ENCODE results near the gene DPP4. TPM values are rescaled to one million over a fixed set of nuclear protein-coding genes. Genes with fewer than 3 reads are reported as not detected.

The DPP4 gene
- total and polyA plus RNA-seq, 11 donors = 3.4 to 16.1 (median 7.4) TPM

DNA sequence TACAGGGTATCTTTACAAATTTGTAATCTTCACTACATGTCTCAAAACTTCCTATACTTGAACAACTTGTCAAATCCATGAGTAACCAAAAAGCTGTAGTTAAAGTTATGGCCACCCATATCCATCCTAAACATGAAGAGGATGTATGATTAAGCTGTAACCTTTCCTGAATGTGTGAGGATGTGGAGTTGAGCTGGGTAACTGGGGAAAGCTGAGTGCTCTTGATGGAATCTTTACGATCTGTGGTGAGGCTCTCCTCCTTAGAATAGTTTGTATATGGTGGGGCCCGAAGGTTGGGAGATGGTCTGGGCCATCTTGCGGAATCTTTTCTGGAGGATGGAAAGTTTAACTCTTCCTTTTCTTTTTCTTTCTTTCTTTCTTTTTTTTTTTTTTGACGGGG lies 29.4 kb downstream of the DPP4 start:
- 78 to 95% (median 88%) methylated on average over 4 of the region's 4 CpGs for WGBS, 4 donors
- Histone ChIP-seq H3K4me3 (no peak overlapping the region), H3K27me3 (no peaks in the 10 kb centered on the region), H3K36me3 (peaks cover 0 to 32% (median 5%) of the 10 kb centered on the region in 9 donors), H3K27ac (no peak overlapping the region), H3K4me1 (no peaks in the 10 kb centered on the region), H3K9me3 (peaks cover 0 to 4% (median 0%) of the 10 kb centered on the region in 12 donors)
- TF ChIP-seq CTCF (IDR thresholded peaks at IDR 0.05) (no peak), POLR2A (IDR thresholded peaks at IDR 0.05) (no peak)
- intact Hi-C loops (cut with DNase I) = no loop called here
- ATAC-seq (no peak), DNase-seq (no peak)

DNA sequence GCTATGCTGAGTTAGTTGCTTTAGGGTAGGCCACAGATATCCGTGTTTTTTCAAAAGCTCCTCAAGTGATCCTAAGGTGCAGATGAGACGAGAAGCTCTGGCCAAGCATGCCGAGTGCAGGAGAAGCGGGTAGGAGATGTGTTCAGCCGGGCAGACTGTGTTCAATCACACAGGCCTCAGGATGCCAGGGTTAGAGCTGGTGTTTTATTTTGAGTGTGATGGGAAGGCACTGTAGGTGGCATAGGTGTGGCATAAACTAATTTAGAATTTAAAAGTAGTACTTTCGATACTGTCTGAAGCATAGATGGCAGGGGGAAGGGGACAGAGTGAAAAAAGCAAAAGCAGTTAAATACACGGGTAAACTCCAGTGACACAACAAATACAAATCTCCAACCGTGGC lies 30.9 kb downstream of the DPP4 start:
- intact Hi-C loops (cut with DNase I) = no loop called here
- peaks cover 0 to 3% (median 0%) of the 10 kb centered on the region in 12 donors for H3K4me1 ChIP-seq
- peaks cover 0 to 32% (median 5%) of the 10 kb centered on the region in 9 donors for H3K36me3 ChIP-seq
- no peak overlapping the region for H3K4me3 ChIP-seq
- WGBS, 4 donors = 92 to 94% (median 94%) methylated on average over 8 of the region's 8 CpGs
- no peak for DNase-seq
- H3K27ac ChIP-seq = no peak overlapping the region
- H3K9me3 ChIP-seq = no peaks in the 10 kb centered on the region
- no peak for TF ChIP-seq POLR2A (IDR thresholded peaks at IDR 0.05)
- TF ChIP-seq CTCF (IDR thresholded peaks at IDR 0.05) = no peak
- no peaks in the 10 kb centered on the region for H3K27me3 ChIP-seq
- no peak for ATAC-seq

DNA sequence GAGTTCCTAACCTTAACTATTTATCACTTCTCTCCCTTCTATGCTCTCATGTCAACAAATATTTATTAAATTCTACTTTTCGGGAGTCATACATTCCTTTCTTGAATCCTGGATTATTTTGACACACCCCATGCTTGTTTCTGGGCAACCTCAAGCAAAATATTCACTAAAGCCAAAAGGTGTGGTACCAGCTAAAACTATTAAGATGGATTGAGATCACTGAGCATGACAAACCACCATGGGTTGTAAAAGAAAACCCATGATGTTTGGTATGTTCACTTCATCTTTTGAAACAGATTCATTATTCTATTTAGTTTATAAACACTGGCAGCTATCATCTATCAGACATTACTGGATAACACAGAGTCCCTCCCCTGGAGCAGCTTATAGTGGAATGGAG lies 32.5 kb downstream of the DPP4 start:
- H3K4me1 ChIP-seq = peaks cover 0 to 19% (median 10%) of the 10 kb centered on the region in 12 donors
- no peak overlapping the region for H3K27ac ChIP-seq
- WGBS, 4 donors = 59 to 80% (median 65%) methylated on average over 1 of the region's 1 CpG
- no peaks in the 10 kb centered on the region for H3K9me3 ChIP-seq
- DNase-seq (no peak), ATAC-seq (no peak)
- peaks cover 0 to 32% (median 5%) of the 10 kb centered on the region in 9 donors for H3K36me3 ChIP-seq
- intact Hi-C loops (cut with DNase I) = no loop called here
- H3K4me3 ChIP-seq = no peak overlapping the region
- no peaks in the 10 kb centered on the region for H3K27me3 ChIP-seq
- TF ChIP-seq CTCF (IDR thresholded peaks at IDR 0.05) (no peak), POLR2A (IDR thresholded peaks at IDR 0.05) (no peak)

- H3K9me3 ChIP-seq = no peaks in the 10 kb centered on the region
- TF ChIP-seq POLR2A (IDR thresholded peaks at IDR 0.05) = no peak
- TF ChIP-seq CTCF (IDR thresholded peaks at IDR 0.05) = no peak
- no peak overlapping the region for H3K27ac ChIP-seq
- intact Hi-C loops (cut with DNase I) = no loop called here
- no peak for DNase-seq
- H3K36me3 ChIP-seq = peaks cover 0 to 10% (median 1%) of the 10 kb centered on the region in 9 donors
- H3K4me1 ChIP-seq = peaks cover 0 to 26% (median 13%) of the 10 kb centered on the region in 12 donors
- H3K27me3 ChIP-seq = no peaks in the 10 kb centered on the region
- H3K4me3 ChIP-seq = no peak overlapping the region
- ATAC-seq = no peak
Observed at GRCh38 chr2:162038725-162039124, 35.3 kb downstream of the DPP4 start.
